GM23248 (cell line): Measurements from ENCODE around the gene ARFGEF3. TPM values are rescaled to one million over a fixed set of nuclear protein-coding genes. Genes with fewer than 3 reads are reported as not detected.

Source experiments
- DNase-seq: peaks from one replicate; pipeline ENCODE4 v3.0.0-alpha.2; 2015
- H2AFZ ChIP-seq: fragments of 200-600 bp; sonication (generic); 2 replicates; pipeline ENCODE4 v1.6.1; 2016; ENCODE audit warnings: antibody characterized with exemption
- H3F3A ChIP-seq: fragments of 200-600 bp; sonication (generic); 2 replicates; pipeline ENCODE4 v1.6.1; 2016; ENCODE audit warnings: mild to moderate bottlenecking, antibody characterized with exemption, mixed run types; ENCODE audit not compliant: insufficient read depth
- H3K27ac ChIP-seq: fragments of 200-600 bp; sonication (generic); 2 replicates; pipeline ENCODE4 v1.5.1; 2016; ENCODE audit warnings: mild to moderate bottlenecking
- H3K27me3 ChIP-seq: fragments of 200-600 bp; sonication (generic); replicated peaks from 2 replicates; pipeline ENCODE4 v1.6.1; 2016; ENCODE audit warnings: mild to moderate bottlenecking; ENCODE audit not compliant: insufficient read depth
- H3K36me3 ChIP-seq: fragments of 200-600 bp; sonication (generic); 2 replicates; pipeline ENCODE4 v1.6.1; 2016; ENCODE audit warnings: low read depth, mild to moderate bottlenecking
- H3K4me1 ChIP-seq: fragments of 200-600 bp; sonication (generic); 2 replicates; pipeline ENCODE4 v1.6.1; 2016; ENCODE audit warnings: mild to moderate bottlenecking; ENCODE audit not compliant: insufficient read depth
- H3K4me2 ChIP-seq: fragments of 200-600 bp; sonication (generic); one replicate; pipeline ENCODE4 v1.6.1; 2016; ENCODE audit warnings: mild to moderate bottlenecking; ENCODE audit not compliant: unreplicated experiment
- H3K4me3 ChIP-seq: fragments of 200-600 bp; sonication (generic); 2 replicates; pipeline ENCODE4 v1.5.1; 2016; ENCODE audit warnings: mild to moderate bottlenecking
- H3K79me2 ChIP-seq: fragments of 200-600 bp; sonication (generic); 2 replicates; pipeline ENCODE4 v1.6.1; 2016; ENCODE audit warnings: mild to moderate bottlenecking; ENCODE audit not compliant: insufficient read depth
- H3K9ac ChIP-seq: fragments of 200-600 bp; sonication (generic); 2 replicates; pipeline ENCODE4 v1.6.1; 2016; ENCODE audit warnings: mild to moderate bottlenecking
- H3K9me2 ChIP-seq: fragments of 200-600 bp; sonication (generic); 2 replicates; pipeline ENCODE4 v1.6.1; 2016; ENCODE audit warnings: mixed run types, mild to moderate bottlenecking, moderate library complexity; ENCODE audit not compliant: insufficient read depth
- H3K9me3 ChIP-seq: fragments of 200-600 bp; sonication (generic); one replicate; pipeline ENCODE4 v1.6.1; 2017; ENCODE audit warnings: low read depth
- H4K20me1 ChIP-seq: fragments of 200-600 bp; sonication (generic); 2 replicates; pipeline ENCODE4 v1.6.0; 2016; ENCODE audit not compliant: insufficient read depth
- EZH2 ChIP-seq: fragments of 200-600 bp; sonication (generic); IDR thresholded peaks from 2 replicates; pipeline ENCODE4 v1.6.1; 2018; ENCODE audit warnings: antibody characterized with exemption, mild to moderate bottlenecking; ENCODE audit not compliant: insufficient read depth, poor library complexity, severe bottlenecking
- EZH2phosphoT487 ChIP-seq: fragments of 200-600 bp; sonication (generic); IDR thresholded peaks from 2 replicates; pipeline ENCODE4 v1.6.1; 2018; ENCODE audit warnings: antibody characterized with exemption, moderate library complexity, mild to moderate bottlenecking, low read depth; ENCODE audit not compliant: insufficient read depth
- WGBS, 2 experiments: methylation state at CpG; one replicate each; pipeline ENCODE4 v1.1.6; 2015 to 2017; ENCODE audit warnings: low lambda C conversion rate in 2 of 2, low coverage in 1 of 2; ENCODE audit errors: missing lambda C conversion rate in 2 of 2; 5-methylcytosine and 5-hydroxymethylcytosine counted together
- in situ Hi-C: fragments of 300-500 bp; cut with MboI; formaldehyde crosslinking; loops from 2 replicates; pipeline ENCODE4 v1.15.0; 2020
- polyA plus RNA-seq: library from polyadenylated mRNA; unstranded; fragments of >200 nt; fragmentation: Nextera tagmentation; extraction: Ambion mirVana; gene quantifications from 2 replicates; pipeline ENCODE4 v1.2.1, GENCODE V29; 2016
- total RNA-seq: library from RNA; depleted of rRNA; stranded (reverse); fragments of >200 nt; shearing (Covaris generic); gene quantifications from 2 replicates; pipeline ENCODE4 v1.2.3, GENCODE V29; 2014

ARFGEF3 gene
- total and polyA plus RNA-seq, 2 experiments from 2014 or later, result 0.06 to 0.11 TPM

DNA sequence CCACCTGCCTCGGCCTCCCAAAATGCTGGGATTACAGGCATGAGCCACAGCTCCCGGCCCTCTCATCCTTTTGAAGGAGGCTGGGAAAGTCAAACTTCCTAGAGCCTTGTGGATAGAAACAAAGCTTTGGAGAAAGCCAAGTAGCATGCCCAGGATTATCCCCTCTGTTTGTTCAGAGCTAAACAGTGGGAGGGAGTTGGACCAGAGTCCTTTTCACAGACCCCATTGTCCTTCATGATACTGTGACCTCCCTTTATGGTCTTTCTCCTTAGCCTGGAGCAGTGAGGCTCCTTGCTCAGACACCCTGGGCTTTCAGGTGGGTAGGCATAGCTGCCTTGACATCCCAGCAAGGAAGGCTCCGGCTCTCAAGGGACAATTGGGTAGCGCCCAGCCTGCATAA is 25.4 kb downstream of the ARFGEF3 start:
- Histone ChIP-seq H3K27me3 (no peaks in the 10 kb centered on the region), H2AFZ (no peak overlapping the region), H3K9me2 (no peaks in the 10 kb centered on the region), H3K36me3 (no peaks in the 10 kb centered on the region), H3K27ac (no peak overlapping the region), H3K79me2 (no peaks in the 10 kb centered on the region), H3K9me3 (no peaks in the 10 kb centered on the region), H3K4me2 (no peak overlapping the region), H4K20me1 (no peaks in the 10 kb centered on the region), H3K9ac (no peak overlapping the region), H3K4me1 (no peaks in the 10 kb centered on the region), H3K4me3 (no peak overlapping the region), H3F3A (no peaks in the 10 kb centered on the region)
- in situ Hi-C loops, result no loop called here
- TF ChIP-seq EZH2phosphoT487 (no peak), EZH2 (no peak)
- WGBS, 2 experiments, result 61 to 69% methylated on average over 4 of the region's 4 CpGs
- no peak for DNase-seq

DNA sequence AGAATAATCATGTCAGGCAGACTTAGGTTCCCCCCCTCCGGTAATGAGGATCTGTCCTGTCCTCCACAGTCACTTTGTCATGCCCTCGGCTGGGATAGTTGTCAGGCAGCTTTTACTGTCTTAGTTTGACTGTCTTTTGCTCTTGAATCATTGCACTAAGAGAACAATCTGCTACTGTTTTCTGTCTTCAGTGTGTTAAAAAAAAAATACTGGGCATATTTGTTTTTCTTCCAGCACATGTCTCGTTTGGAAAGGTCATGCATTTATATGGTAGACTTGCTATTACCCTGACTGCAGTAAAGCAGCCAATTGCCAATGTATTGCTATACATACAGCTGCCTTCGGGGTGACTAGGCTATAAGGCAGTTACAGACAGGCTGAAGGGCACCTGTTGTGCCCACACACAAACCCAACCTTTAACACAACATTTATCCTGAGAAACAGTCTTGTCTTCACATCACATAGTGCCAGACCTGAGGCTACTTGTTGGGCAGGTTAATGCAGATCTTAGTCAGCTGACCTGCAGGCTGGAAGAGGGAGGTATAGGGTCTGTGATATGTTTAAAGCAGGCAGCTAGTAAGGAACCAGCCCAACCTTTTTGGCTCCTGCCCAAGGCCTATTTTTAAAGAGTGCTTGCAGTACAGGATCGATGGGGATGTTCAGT is 26.7 kb downstream of the ARFGEF3 start:
- no peaks in the 10 kb centered on the region for H3K4me1 ChIP-seq
- no peaks in the 10 kb centered on the region for H4K20me1 ChIP-seq
- WGBS, 2 experiments, result 28 to 32% methylated on average over 5 of the region's 5 CpGs
- H3K27me3 ChIP-seq, result no peaks in the 10 kb centered on the region; the same call in 1 of the 2 replicates
- H3K9me3 ChIP-seq, result no peaks in the 10 kb centered on the region
- H3K79me2 ChIP-seq, result no peaks in the 10 kb centered on the region
- TF ChIP-seq EZH2 (no peak), EZH2phosphoT487 (no peak)
- no peaks in the 10 kb centered on the region for H3K36me3 ChIP-seq
- H3K9ac ChIP-seq, result no peak overlapping the region
- H3K4me2 ChIP-seq, result no peak overlapping the region
- no peak for DNase-seq
- H3F3A ChIP-seq, result no peaks in the 10 kb centered on the region
- in situ Hi-C loops, result no loop called here
- no peak overlapping the region for H2AFZ ChIP-seq
- H3K4me3 ChIP-seq, result no peak overlapping the region
- H3K27ac ChIP-seq, result no peak overlapping the region
- H3K9me2 ChIP-seq, result no peaks in the 10 kb centered on the region

DNA sequence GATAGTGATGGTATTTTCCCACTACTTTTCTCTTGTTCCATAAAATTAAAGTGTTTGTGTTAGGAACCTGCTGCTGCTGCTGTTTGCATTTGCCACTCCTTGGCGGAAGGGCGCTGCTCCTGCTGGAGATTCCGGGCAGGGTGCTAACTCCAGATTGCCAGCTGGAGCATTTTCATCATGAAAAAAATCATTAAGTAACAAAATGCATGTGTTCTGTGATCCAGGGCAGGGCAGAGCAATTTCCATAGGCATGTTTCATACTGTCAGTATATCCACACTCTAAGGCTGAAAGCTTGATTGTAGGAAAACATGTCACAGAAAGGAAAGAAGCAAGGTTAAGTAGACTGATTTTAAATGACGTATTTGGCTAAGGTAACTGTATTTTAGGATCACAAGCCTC is 32.5 kb downstream of the ARFGEF3 start:
- Histone ChIP-seq H3K4me2 (no peak overlapping the region), H3K36me3 (no peaks in the 10 kb centered on the region), H3K9me2 (no peaks in the 10 kb centered on the region), H3K9me3 (no peaks in the 10 kb centered on the region), H3K4me3 (no peak overlapping the region), H3K27me3 (no peaks in the 10 kb centered on the region; the same call in 1 of the 2 replicates), H3K79me2 (no peaks in the 10 kb centered on the region), H3K9ac (no peak overlapping the region), H3F3A (no peaks in the 10 kb centered on the region), H3K27ac (no peak overlapping the region), H3K4me1 (no peaks in the 10 kb centered on the region), H4K20me1 (no peaks in the 10 kb centered on the region), H2AFZ (no peak overlapping the region)
- in situ Hi-C loops, result no loop called here
- TF ChIP-seq EZH2, result no peak
- no peak for TF ChIP-seq EZH2phosphoT487
- no peak for DNase-seq
- 3 to 7% methylated on average over 4 of the region's 4 CpGs for WGBS, 2 experiments

DNA sequence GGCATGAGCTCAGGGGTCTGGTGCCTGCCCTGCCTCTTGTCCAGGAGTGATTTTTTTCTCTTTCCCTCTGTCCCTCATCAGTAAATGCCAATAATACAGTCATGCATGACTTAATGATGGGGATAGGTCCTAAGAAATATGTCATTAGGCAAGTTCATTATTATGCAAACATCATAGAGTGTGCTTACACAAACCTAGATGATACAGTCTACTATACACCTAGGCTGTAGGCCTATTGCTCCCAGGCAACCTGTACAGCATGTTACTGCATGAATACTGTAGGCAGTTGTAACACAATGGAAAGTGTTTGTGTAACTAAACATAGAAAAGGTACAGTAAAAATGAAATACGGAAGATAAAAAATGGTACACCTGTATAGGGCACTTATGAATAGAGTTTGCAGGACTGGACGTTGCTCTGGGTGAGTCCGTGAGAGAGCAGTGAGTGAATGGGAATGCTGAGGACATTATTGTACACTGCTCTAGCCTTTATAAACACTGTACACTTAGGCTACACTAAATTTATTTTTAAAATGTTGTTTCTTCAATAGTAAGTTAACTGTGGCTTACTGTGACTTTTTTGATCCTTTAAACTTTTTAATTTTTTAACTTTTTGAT is 34.5 kb downstream of the ARFGEF3 start:
- no peak for DNase-seq
- 64 to 67% methylated on average over 3 of the region's 3 CpGs for WGBS, 2 experiments
- Histone ChIP-seq H3K27me3 (no peaks in the 10 kb centered on the region; the same call in 1 of the 2 replicates), H3F3A (no peaks in the 10 kb centered on the region), H3K4me1 (no peaks in the 10 kb centered on the region), H3K27ac (no peak overlapping the region), H3K9me3 (no peaks in the 10 kb centered on the region), H3K9me2 (no peaks in the 10 kb centered on the region), H4K20me1 (no peaks in the 10 kb centered on the region), H3K36me3 (no peaks in the 10 kb centered on the region), H2AFZ (no peak overlapping the region), H3K79me2 (no peaks in the 10 kb centered on the region), H3K9ac (no peak overlapping the region), H3K4me3 (no peak overlapping the region), H3K4me2 (no peak overlapping the region)
- TF ChIP-seq EZH2phosphoT487 (no peak), EZH2 (no peak)
- in situ Hi-C loops, result no loop called here
